ENCODE results near the gene RDH11.

The RDH11 gene

DNA sequence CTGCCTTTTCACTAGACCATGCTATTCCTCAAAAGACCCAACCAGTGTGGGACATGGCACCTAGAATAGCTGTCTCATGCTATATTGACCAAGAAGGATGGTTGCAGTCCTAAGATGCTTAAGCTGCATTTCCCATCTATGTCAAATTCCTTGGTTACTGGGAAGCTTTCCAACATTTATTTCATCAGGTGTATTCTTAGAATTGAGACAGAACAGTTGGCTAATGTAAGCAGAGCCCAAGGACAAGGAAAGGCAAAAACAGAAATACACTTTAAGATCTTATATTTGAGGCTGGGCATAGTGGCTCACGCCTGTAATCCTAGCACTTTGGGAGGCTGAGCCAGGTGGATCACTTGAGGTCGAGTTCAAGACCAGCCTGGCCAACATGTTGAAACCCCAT lies 51.1 kb downstream of the RDH11 start:
- no peak for DNase-seq

GRCh38 chr14:67643713-67644112 lies 51.9 kb downstream of the RDH11 start:
- no peak for DNase-seq

DNA sequence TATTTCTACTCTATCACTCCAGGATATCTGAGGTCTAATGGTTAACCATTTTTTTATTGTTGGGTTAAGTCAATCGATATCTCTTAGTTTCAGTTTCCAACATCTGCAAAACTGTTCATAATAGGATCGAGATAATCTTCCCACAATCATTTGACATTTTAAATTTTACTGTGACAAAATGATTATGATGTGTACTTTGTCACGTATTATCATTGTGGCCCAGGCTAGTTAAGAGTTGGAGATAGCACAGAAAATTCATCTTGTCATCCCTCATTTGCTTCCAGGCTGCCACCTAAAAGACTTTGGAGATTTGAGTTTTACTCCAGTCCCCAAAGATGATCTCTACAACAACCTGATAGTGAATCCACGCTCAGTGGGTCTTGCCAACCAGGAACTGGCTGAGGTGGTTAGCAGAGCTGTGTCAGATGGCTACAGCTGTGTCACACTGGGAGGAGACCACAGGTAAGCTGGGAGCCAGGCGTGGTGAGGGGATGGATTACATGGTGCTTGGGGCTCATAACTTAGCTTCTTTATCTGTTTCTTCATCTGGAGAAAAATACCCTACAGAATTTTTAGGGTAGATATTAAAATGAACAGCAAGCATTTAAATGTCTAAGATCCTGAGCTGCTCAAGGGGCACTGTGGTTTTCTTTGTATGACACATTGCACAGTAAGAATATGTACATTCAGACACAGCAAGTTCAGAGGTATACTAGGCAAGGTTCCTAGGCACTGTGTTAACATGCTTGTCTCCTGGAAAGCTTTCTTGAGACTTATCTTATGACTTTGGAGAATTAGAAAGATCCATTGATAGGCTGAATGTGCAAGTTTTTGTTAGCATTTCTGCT lies 53.4 kb downstream of the RDH11 start:
- DNase-seq, result no peak

GRCh38 chr14:67641480-67641879 lies 54.1 kb downstream of the RDH11 start:
- DNase-seq, result no peak

- DNase-seq, result no peak
Measured at GRCh38 chr14:67638642-67639041, 56.9 kb downstream of the RDH11 start.

DNA sequence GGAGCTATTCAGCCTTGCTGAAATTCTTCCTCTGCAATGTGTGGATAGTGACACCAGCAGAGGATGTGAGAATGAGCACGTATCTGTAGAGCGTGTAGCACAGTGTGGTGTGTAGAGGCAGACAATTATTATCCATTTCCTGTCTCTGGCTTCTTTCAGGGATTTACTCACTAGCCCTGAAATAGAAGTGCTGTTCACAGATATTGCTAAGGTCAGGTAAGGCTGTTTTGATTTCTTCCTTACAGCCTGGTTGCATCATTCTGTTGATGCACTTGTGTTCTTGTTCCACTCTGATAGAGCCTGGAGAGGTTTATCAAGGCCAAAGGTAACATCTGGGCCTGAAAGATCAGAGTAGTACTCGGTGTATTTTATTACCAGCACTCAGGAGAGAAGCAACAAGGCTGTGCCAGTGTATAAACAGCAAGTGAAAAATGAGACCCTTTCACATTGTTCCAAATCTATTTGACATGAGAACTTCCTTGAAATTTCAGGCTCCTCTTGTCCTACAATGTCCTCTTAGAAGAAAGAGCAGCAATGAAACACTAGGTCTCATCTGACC lies 59.1 kb downstream of the RDH11 start:
- DNase-seq, result no peak

DNA sequence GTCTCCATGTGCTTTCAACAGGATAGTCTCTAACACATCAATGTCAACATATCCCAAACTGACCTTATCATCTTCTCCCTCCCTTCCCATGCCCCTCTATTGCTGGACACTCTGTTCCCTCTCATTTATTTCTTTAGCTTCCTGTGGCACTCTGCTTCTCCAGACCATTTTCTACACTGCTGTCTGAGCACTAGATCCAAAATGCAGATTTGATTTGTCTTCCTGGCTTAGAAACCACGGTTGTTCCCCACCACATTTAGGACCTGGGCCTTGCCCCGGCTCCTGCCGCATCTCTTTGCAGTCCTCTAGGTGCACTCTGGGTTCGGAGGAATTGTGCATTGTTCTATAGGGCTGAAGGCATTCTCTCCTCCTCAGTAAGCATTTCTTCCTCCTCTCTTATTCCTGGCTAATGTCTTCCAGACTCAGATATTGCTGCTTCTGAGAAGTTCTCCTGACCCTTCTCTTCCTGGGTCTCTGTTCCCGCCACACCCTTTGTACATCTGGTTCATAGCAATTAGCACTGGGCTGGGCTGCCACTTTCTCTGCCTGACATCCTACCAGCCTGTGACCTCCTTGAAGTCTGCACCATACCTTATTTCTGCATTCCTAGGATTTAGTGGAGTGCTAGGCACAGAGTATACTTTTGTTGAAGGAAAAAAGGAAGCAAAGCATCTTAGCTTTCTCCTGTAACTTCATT lies 62.0 kb downstream of the RDH11 start:
- no peak for DNase-seq

DNA sequence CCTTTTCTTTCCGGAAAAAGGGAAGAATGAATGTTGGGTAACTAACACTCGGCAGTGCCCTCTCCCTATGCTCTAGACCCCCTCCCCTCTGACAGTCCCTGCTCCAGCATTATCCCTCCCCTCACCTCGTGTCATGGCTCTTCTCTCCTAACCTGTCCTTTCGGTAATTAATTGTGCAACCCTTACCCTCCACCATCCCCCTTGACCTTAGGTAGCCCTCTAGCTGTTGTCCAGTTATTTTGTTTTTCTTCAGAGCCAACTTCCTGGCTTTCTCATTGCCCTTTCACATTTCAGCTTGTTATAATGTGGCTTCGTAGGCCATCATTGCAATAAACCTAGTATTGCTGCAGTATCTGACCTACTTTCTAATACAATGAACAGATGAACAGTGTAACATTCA lies 64.6 kb downstream of the RDH11 start:
- no peak for DNase-seq

GRCh38 chr14:67630186-67630585 lies 65.4 kb downstream of the RDH11 start:
- no peak for DNase-seq

DNA sequence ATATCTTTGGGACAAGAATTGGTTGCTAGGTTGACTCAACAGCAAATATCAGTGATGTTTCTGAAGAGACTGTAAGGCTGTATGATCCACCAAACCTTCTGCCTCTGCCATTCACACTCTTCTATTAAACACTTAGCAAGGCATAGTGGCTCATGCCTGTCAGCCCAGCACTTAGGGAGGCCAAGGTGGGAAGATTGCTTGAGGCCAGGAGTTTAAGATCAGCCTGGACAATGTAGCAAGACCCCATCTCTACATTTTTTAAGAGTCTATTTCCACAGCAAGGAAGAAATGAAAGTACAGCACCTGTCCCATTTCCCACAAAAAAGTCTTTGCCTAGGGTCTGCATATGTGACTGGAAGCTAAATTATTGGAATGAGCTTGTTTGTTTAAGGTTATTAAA lies 68.0 kb downstream of the RDH11 start:
- no peak for DNase-seq

Data from effector CD4-positive, alpha-beta T cell (primary cell).